ENCODE measurements around the gene ZBTB17.
"Not testable (repeated sequence)": the region's sequence is repeated elsewhere in the genome, so short reads cannot be mapped to it uniquely, and the experiment has no call there.

ZBTB17 gene

DNA sequence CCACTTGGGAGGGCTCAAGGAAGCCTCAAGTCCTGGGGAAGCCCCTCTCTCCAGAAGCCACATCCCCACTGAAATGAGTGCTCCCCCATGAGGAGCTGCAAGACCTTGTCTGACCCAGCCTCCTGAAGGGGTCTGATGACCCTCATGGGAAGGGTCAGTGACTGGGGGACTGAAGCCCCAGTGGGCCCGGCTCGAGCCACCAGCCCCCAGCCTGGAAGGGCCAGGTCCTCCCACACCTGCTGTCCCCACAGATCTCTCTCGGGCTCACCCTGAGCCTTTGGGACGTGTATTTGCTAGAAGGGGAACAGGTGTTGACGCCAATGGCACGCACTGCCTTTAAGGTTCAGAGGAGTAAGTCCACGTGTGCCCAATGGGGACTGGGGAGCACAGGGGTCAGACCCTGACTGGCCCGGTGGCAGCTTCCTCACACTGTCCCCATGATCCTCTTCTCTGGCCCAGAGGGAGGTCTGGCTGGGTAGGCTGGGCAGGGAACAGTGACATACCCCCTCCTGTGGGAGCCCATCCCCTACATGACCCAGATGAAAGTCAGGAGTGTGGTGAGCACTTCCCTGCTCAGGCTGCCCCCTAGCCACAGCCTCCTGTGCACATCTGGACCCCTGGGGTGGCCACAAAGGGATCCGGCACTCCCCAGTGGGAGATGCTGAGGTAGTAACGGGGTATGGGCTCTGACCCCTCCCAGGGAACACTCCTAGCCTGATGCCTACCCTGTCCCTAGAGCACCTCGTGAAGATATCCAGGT is 15.7 kb upstream of the ZBTB17 start:
- DNase-seq: no peak

DNA sequence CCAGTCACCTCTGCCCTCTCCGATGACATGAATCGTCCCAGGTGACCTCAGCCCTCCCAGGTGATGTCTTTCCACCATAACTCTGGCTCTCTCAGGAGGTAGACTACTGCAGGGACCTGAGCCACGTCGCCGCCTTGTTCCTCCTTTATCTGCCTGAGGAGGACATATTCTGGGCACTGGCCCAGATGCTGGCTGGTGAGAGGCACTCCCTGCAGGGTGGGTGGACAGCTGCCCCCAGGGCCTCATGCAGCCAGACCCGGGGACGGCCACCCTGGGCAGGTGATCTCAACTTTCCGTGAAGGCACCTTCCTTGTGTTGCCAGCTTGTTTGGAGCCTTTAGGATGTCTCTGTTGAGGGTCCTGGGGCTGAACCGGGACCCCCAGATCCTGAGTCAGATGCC is 13.9 kb upstream of the ZBTB17 start:
- DNase-seq: no peak

DNA sequence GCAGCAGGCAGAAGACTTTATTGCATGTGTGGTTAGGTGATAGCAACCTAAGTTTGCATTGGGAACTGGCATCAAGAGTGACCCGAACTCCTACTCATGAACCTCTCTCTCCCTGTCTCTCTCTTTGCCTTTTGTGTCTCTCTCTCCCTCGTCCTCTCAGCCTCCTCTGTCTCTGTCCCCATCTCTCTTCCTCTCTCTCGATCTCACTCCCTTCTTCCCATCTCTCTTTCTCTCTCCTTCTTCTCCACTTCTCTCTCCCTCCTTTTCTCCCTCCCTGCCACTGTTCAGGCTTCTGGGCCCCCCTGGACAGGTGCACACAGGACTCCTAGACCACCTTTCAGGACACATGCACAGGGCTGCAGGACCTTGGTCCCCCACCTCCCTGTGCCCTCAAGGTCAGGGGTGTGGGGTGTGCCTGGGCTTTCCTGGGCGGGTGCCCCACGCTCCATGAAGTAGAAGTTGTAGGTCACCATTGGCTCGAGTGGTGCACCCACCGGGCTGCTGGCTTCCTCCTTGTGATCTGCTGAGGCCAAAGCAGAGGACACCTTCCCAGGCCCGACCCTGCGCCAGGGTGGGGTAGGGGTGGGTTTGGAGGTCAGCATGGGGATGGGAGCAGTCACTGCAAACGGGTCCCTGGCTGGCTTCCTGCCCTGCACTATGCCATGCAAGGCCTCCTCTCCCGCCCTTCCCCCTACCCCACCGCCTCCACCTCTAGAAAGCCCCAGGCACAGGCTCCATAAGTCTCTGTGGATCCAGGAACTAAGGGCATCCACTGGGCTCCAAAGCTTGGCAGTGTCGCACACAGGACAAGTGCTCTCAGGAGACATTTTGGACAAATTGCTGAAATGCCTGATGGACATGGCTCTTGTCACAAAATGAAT is 13.2 kb upstream of the ZBTB17 start:
- DNase-seq: no peak

DNA sequence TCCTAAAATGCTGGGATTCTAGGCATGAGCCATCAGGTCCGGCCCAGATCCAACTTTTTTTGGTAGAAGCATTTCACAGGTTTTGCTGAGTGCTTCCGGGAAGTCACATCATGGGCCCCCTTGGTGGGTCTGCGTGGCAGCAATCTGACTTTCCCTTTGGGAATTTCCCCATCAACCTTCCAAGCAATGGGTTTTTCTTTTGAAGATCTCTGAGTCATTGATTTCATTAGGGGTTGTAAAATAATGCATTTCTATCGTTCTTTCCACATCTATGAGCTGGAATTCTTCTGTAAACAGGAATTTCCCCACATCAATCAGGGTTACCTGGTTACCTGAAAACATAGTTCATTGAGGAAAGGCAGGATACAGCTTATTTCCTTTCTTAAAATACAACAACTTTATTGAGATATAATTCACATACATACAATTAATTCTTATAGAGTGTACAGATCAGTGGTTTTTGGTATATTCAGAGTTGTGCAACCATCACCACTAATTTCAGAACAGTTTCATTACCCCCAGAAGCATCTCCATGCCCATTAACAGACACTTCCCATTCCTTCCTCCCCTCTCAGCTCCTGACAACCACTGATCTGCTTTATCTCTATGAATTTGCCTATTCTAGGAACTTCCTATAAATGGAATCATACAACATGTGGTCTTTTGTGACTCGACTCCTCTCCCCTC is 9.9 kb upstream of the ZBTB17 start:
- no peak for DNase-seq

DNA sequence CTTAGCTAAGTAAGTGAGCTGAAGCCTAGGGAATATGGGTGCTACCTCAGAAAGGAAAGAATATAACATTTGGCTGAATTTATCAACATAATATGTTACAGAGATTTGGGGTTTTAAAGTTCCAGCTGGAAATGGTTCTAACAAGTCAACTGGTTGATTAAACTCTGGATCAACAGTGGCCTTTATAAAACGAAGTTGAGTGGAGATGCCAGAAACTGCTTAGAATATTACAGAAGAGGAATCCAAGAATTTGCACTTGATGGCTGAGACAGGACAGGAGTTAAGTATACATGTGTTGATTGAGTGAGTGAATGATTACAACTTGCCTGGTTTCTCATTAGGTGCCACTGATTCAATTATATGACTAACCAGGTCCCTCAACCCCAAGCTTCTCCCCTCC is 7.4 kb upstream of the ZBTB17 start:
- no peak for DNase-seq

DNA sequence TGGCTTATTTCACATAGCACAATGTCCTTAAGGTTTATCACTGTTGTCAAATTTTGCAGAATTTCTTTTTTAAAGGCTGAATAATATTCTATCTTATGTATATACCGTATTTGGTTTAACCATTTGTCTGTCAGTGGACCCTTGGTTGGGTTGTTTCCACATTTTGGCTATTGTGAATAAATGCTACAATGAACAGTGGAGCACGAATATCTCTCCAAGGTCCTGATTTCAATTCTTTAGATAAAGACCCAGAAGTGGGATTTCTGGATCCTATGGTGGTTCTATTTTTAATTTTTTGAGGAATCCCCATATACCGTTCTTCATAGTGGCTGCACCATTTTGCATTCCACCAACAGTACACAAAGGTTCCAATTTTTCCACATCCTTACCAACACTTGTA is 5.8 kb upstream of the ZBTB17 start:
- DNase-seq: no peak

DNA sequence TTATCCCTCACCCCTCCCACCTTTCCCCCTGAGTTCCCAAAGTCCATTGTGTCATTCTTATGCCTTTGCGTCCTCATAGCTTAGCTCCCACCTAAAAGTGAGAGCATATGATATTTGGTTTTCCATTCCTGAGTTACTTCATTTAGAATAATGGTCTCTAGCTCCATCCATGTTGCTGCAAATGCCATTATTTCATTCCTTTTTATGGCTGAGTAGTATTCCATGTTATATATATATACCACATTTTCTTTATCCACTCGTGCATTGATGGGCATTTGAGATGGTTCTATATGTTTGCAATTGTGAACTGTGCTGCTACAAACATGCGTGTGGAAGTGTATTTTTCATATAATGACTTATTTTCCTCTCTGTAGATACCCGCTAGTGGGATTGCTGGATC is 2.0 kb upstream of the ZBTB17 start:
- DNase-seq: not testable (repeated sequence)

DNA sequence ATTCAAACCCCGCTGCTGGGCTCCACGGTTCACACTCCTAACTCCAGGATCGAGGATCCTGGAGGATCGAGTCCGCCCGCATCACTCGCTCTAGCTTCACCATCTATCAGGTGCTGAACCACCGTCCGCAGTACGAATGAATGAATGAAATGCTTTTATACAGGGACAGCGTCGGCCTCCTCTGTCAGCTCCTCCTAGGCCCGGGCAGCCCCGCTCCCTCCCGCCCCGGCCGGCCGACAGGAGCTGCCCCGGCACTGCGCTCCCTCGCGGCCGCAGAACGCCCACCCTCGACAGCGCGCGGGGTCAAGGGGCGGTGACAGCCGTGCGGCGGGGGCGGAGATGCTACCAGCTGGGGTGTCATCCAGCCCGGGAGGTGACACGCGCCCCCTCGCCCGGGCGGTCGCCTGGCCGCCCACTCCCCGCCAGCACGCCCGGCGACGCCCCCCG is 520 bp downstream of the ZBTB17 start:
- peak in 37 of 56 donors; percentile 35 to 88 (median 70) for DNase-seq

DNA sequence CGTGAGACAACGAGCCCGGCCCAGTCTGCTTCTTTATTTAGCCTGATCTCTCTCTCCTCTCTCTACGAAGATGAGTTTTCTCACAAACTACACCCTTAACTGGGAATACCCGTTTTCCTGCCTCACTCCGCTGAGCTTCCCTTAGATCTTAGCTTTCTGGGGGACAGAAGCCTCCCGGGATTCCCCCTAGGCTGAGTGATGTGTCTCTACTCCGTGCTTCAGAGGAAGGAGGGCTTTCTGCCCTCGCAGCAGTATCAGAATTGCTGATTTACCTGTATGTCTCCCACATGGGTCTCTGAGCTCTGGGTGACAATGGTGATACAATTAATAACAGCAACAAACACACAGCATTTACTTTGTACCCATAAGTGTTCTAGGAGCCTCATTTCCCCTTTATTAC is 1.0 kb downstream of the ZBTB17 start:
- no peak for DNase-seq

DNA sequence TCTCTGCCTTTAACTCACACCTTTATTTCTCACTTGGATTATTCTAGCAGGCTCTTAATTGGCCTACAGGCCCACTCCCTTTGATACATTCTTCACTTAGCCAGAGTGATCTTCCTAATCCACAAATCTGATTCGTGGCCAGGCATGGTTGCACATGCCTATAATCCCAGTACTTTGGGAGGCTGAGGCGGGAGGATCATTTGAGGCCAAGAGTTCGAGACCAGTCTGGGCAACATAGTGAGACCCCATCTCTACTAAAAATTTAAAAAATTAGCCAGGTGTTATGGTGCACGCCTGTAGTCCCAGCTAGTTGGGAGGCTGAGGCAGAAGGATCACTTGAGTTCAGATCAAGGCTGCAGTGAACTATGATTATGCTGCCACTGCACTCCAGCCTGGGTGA is 2.1 kb downstream of the ZBTB17 start:
- DNase-seq: no peak

DNA sequence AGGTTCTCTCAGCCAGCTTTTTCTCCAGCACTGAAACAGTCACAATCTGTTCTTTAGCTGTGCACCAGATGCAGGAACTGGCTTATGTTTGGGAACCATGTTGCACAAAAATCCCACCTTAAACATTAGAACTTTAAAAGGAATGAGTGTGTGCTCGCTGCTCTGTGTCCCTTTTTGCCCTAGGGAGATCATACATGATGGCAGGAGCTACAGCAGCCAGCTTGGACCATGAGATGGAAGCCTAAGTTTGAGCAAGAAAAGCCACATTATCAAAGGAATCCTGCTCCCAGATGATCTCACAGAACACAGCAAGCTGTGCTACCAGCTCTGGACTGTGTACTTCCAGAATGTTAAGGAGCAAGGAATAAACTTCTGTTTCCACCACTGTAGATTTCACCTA is 3.5 kb downstream of the ZBTB17 start:
- DNase-seq: no peak

DNA sequence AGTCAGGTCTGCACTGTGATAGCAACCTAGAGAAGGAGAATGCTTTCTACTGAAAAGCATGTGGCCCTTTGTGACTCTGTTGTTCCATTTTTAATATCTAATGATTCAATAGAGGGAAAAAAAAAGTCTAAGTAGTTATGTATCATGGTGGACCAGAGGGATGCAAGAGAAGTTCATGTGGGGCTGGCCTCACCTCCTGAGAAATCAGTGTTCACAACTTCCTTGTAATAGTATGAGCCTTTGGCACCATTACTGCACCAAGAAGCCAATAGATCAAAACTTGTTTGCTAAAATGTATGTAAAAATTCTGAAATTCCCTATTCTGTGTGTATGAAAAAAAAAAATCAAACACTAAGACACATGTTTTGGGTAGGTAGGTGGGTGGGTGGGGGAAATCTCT is 5.0 kb downstream of the ZBTB17 start:
- no peak for DNase-seq

DNA sequence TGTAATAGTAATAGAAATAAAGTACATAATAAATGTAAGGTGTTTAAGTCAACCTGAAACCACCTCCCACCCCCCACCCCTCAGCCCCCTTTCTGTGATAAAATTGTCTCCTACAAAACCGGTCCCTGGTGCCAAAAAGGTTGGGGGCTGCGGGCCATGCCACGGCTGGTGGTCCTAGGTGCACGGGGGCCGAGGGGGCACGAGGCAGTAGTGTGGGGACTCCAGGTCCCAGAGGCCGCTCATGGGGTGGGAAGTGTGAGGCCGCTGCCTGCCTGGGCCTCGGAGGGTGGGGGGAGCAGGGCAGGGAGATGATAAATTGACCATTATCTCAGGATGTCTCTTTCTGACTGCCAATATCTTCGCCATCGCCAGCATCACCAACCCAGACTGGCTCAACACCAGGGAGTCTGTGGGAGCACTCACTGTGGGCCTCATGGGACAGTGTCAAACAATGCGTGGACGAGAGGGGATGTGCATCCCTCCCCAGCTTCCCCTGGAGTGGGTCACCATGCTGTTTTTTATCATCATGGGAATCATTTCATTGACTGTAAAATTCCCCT is 6.5 kb downstream of the ZBTB17 start:
- DNase-seq: no peak

DNA sequence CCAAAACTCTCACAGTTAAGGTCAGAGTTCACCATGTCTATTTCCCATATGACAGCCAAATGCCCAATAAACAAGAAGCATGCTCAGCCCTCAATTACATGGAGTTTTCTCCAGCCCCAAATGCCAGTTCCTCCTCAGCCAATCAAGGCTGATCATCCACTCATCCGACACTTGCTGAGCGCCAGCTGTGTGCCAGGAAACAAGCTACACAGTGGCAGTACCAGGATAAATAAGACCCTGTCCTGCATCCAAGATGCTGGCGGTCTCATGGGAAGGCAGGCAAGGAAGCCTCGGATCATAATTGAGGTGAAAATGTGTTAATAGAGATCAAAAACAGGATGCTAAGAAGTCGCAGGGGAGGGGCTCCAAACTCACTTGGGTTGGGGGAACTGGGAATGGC is 7.7 kb downstream of the ZBTB17 start:
- peak in 8 of 56 donors; percentile 11 to 58 (median 37) for DNase-seq

DNA sequence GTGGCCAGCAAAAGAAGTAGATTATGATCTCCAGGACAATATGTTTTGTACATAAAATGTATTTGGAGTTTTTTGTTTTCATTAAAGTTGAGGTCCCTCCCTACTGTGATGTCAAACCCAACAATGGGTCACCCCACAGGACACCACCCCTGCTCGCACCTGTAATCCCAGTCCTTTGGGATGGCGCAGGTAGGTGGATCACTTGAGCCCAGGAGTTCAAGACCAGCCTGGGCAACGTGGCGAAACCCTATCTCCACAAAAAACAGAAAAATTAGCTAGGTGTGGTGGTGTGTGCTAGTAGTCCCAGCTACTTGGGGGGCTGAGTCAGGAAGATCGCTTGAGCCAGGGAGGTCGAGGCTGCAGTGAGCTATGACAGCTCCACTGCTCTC is 9.0 kb downstream of the ZBTB17 start:
- no peak for DNase-seq

DNA sequence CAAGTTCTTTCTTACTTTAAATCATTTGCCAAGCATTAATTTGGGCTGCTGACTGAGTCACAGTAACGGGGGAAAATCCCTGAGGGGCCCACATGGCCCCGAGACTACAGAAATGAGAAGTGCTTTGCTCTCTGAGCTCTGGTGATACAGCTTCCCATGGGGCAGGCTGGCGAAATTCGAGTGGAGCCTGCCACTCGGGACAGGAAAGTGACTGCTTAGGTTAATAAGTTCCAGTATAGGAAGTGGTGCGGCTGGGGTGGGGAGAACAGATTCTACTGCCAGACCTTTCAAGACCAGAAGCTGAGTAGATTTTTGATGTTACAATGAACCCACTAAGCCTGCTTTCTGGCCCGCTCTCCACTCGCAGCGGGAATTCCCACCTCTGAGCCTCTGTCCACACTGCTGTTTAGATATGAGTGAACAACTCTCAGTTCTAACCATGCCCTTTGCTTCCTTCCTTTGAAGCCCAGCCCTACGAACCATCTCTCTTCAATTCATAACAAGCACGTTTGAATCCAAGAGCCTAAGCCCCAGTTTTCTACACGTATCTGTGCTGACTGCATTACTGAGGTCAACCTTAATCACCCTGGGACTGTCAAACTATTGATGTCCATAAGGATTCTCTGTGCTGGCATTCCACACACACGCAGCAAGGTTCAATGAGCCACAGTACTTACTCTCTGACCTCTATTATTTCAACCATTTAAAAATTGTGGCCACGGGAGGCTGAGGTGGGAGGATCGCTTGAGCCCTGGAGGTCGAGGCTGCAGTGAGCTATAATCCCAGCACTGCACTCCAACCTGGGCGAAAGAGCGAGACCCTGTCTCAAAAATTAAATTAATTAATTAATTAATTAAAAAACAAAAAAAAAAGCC is 9.6 kb downstream of the ZBTB17 start:
- peak in 15 of 56 donors; percentile 19 to 55 (median 35) for DNase-seq

DNA sequence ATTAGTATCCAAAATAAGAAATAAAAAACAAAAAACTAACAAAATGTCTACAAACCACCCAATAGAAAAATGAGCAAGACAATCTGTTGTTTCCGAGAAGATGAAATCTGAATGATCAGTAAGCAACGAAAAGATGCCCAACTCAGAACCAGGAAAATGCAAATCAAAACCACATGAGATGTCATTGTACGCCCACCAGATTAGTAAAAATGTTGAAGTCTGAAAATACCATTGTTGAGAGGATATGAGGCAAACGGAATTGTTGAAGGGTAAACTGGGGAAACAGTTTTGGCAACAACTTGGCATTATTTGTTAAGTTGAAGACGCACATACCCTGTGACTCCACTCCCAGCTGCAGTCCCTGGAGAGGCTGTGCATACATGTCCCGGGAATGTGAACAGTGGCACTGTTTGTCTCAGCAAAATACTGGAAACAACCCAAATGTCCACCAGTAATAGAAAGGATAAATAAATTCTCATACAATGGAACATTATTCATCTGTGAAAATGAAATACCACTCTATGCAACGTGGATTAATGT is 10.6 kb downstream of the ZBTB17 start:
- peak in 38 of 56 donors; percentile 24 to 90 (median 64) for DNase-seq

DNA sequence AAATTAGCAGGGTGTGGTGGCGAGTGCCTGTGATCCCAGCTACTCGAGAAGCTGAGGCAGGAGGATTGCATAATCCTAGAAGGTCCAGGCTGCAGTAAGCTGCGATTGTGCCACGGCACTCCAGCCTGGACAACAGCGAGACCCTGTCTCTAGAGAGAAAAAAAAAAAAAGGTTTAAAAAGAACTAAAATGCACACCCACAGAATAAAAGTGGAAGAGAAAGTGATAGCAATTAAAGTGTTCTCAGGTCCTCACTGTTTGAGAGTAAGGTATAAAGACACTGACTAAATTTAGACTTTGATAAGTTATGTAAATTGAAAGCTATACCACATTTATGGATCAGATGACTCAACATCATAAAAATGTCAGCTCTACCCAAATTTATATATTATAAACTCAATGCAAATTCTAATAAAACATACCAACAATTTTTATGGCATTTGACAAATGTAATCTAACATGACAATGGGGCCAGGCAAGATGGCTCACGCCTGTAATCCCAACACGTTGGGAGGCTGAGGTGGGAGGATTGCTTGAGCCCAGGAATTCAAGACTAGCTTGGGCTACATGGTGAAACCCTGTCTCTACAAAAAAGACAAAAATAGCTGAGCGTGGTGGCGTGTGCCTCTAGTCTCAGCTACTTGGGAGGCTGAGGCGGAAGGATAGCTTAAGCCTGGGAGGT is 11.8 kb downstream of the ZBTB17 start:
- no peak for DNase-seq

DNA sequence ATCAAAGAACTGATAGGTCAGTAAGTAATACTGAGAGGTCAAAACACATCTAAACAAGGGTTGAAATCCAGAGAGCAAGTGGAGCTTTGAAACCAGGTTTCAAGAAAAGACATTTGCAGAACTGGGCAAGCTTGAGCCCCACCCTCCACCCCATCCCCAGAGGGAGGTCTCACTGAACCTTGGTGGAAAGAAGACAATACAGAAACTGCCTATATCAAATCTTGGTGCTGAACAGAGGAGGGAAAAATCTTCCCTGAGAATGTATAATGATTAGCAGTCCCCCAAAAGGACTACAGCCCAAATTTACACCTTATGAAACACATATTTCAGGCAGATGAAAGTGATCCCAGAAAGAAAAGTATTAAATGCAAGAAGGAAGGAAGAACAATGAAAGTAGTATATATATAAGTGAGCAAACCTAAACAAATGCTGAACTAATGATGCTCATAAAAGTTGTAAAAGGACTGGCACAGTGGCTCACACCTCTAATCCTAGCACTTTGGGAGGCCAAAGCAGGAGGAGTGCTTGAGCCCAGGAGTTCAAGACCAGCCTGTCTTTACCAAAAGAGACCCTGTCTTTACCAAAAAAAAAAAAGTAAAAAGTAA is 12.4 kb downstream of the ZBTB17 start:
- DNase-seq: no peak

Measured in amygdala (tissue), 56 donors.